Activated T-helper 9 cell treated with anti-CD3 and anti-CD28 coated beads, Interleukin-2, amount 50 U/mL, for 16 hours (primary cell): ENCODE data around the gene LPIN2.
"Not testable (repeated sequence)": the region's sequence is repeated elsewhere in the genome, so short reads cannot be mapped to it uniquely, and the experiment has no call there.

Experiments used
- DNase-seq: peaks from one replicate; pipeline ENCODE4 v3.0.0-alpha.2; 2020; ENCODE audit warnings: low read depth

The LPIN2 gene

GRCh38 chr18:3042379-3042778 lies 29.4 kb upstream of the LPIN2 start:
- DNase-seq = no peak

- no peak for DNase-seq
These were observed 28.9 kb upstream of the LPIN2 start for GRCh38 chr18:3041843-3042242.

GRCh38 chr18:3040881-3041280 lies 27.9 kb upstream of the LPIN2 start:
- DNase-seq = no peak

GRCh38 chr18:3040173-3040572 lies 27.2 kb upstream of the LPIN2 start:
- DNase-seq = no peak

- DNase-seq = no peak
These were observed 24.5 kb upstream of the LPIN2 start for GRCh38 chr18:3037423-3037915.

GRCh38 chr18:3036108-3036507 lies 23.2 kb upstream of the LPIN2 start:
- no peak for DNase-seq

GRCh38 chr18:3035635-3036034 lies 22.7 kb upstream of the LPIN2 start:
- no peak for DNase-seq

GRCh38 chr18:3032721-3033120 lies 19.8 kb upstream of the LPIN2 start:
- no peak for DNase-seq

- DNase-seq = no peak
These were observed 16.4 kb upstream of the LPIN2 start for GRCh38 chr18:3029215-3029952.

GRCh38 chr18:3028115-3028514 lies 15.2 kb upstream of the LPIN2 start:
- not testable (repeated sequence) for DNase-seq

GRCh38 chr18:3027370-3027891 lies 14.5 kb upstream of the LPIN2 start:
- no peak for DNase-seq

GRCh38 chr18:3025544-3025943 lies 12.6 kb upstream of the LPIN2 start:
- DNase-seq = no peak

- DNase-seq = not testable (repeated sequence)
These were observed 10.7 kb upstream of the LPIN2 start for GRCh38 chr18:3023603-3024002.

GRCh38 chr18:3016585-3017297 lies 3.8 kb upstream of the LPIN2 start:
- no peak for DNase-seq

GRCh38 chr18:3015851-3016250 lies 2.9 kb upstream of the LPIN2 start:
- DNase-seq = no peak

- no peak for DNase-seq
These were observed 2.3 kb upstream of the LPIN2 start for GRCh38 chr18:3015204-3015592.

- no peak for DNase-seq
These were observed 1.7 kb upstream of the LPIN2 start for GRCh38 chr18:3014503-3015203.

- peak; percentile 48 for DNase-seq
These were observed 564 bp downstream of the LPIN2 start for GRCh38 chr18:3012136-3013023.

- DNase-seq = no peak
These were observed 2.9 kb downstream of the LPIN2 start for GRCh38 chr18:3010086-3010485.

- DNase-seq = no peak
These were observed 4.4 kb downstream of the LPIN2 start for GRCh38 chr18:3008541-3008940.

GRCh38 chr18:3007491-3007890 lies 5.5 kb downstream of the LPIN2 start:
- no peak for DNase-seq

- DNase-seq = no peak
These were observed 7.5 kb downstream of the LPIN2 start for GRCh38 chr18:3005462-3005861.
